ENCODE measurements around the gene STX3. TPM values are rescaled to one million over a fixed set of nuclear protein-coding genes. Genes with fewer than 3 reads are reported as not detected.

STX3 gene
- total and polyA plus RNA-seq, 2 donors (not counting 3 experiments of a cell fraction or from before 2014, with no cell fraction given): 40.3 to 49.7 TPM

GRCh38 chr11:59708537-59708936 is 46.6 kb upstream of the STX3 start:
- no peak for DNase-seq (ENCODE audit: low read depth, low spot score)
- no TSS peak for BruUV-seq (replicated peaks)
- H3K4me1 ChIP-seq (ENCODE audit: control insufficient read depth, extremely low read depth, insufficient read depth, low read length): peaks cover 18% of the 10 kb centered on the region
- H3K4me2 ChIP-seq (ENCODE audit: insufficient read depth, low read length): no peak overlapping the region
- no peak for TF ChIP-seq EZH2 (IDR thresholded peaks at IDR 0.05; ENCODE audit: borderline replicate concordance, low read depth, low read length, severe bottlenecking)
- TF ChIP-seq POLR2A (IDR thresholded peaks at IDR 0.05; ENCODE audit: low read depth, low read length): no peak
- TF ChIP-seq POLR2AphosphoS5 (IDR thresholded peaks at IDR 0.05; ENCODE audit: insufficient read depth, low read depth, low read length): no peak
- no peak for TF ChIP-seq MAX (IDR thresholded peaks at IDR 0.05; ENCODE audit: insufficient read depth, insufficient read length)
- no peak for TF ChIP-seq MYC (IDR thresholded peaks at IDR 0.05; ENCODE audit: low read depth, low read length)
- TF ChIP-seq GATA2 (IDR thresholded peaks at IDR 0.05; ENCODE audit: insufficient read depth, insufficient read length, low read depth, low read length): no peak
- no peak for TF ChIP-seq CTCF (IDR thresholded peaks at IDR 0.05; ENCODE audit: extremely low read depth in 1 of 2, insufficient read depth in 1 of 2, low read depth in 1 of 2, low read length in 2 of 2)
- TF ChIP-seq JUN (IDR thresholded peaks at IDR 0.05; ENCODE audit: borderline replicate concordance, insufficient read depth, insufficient read length, low read depth): no peak
- TF ChIP-seq FOS (IDR thresholded peaks at IDR 0.05; ENCODE audit: borderline replicate concordance, insufficient read depth, low read length): no peak
- no peak overlapping the region for H3K4me3 ChIP-seq (replicated peaks in 1 of 3; ENCODE audit: insufficient read depth in 1 of 3, low read depth in 1 of 3, low read length in 3 of 3)
- H3K9me1 ChIP-seq (replicated peaks; ENCODE audit: control insufficient read depth, extremely low read depth, insufficient read depth, low read length): no peaks in the 10 kb centered on the region
- no peaks in the 10 kb centered on the region for H3K27me3 ChIP-seq (ENCODE audit: control insufficient read depth in 2 of 2, insufficient read depth in 2 of 2, low read length in 2 of 2)
- intact Hi-C loops (cut with micrococcal nuclease) (no loop called here), dilution Hi-C loops (cut with MboI; ENCODE audit: extremely low pct_ligation_motif_present, low sequenced_read_pairs) (no loop called here)
- no peaks in the 10 kb centered on the region for H3K79me2 ChIP-seq (ENCODE audit: control insufficient read depth, insufficient read depth, low read length)
- H3K27ac ChIP-seq (ENCODE audit: insufficient read depth, low read depth, low read length): no peak overlapping the region
- FAIRE-seq: no peak
- no peaks in the 10 kb centered on the region for H3K9me3 ChIP-seq (replicated peaks; ENCODE audit: control insufficient read depth, insufficient read depth, low read length)
- no peaks in the 10 kb centered on the region for H4K20me1 ChIP-seq (replicated peaks; ENCODE audit: control insufficient read depth, extremely low read depth, insufficient read depth, low read length)
- no peaks in the 10 kb centered on the region for H3K36me3 ChIP-seq (ENCODE audit: control insufficient read depth in 2 of 2, extremely low read depth in 1 of 2, insufficient read depth in 2 of 2, low read length in 2 of 2)
- H3K9ac ChIP-seq (replicated peaks; ENCODE audit: extremely low read depth, insufficient read depth, low read length): no peak overlapping the region
- H2AFZ ChIP-seq (ENCODE audit: low read depth, low read length): no peak overlapping the region
- CTCF ChIA-PET: interaction anchor here (2.8 kb wide), 1 partner anchor 46 kb away, joined by 7 read pairs; the partner anchor contains the start of gene STX3
- POLR2A ChIA-PET: no interaction called here
